MCF 10A (cell line): ENCODE results near the gene MAGED4. TPM values are rescaled to one million over a fixed set of nuclear protein-coding genes. Genes with fewer than 3 reads are reported as not detected.
"Not testable (repeated sequence)": the region's sequence is repeated elsewhere in the genome, so short reads cannot be mapped to it uniquely, and the experiment has no call there.

Experiments
- Bru-seq: library from RNA; stranded (reverse); fragments of 400-500 nt; gene quantifications from one replicate; lab custom pipeline; 2021; lab: Mats Ljungman, UMichigan
- BruChase-seq, 2 experiments: library from RNA; stranded (reverse); fragments of 400-500 nt; gene quantifications; one replicate each; lab custom pipeline; 2021; lab: Mats Ljungman, UMichigan
- BruUV-seq: library from RNA; stranded (reverse); fragments of 400-500 nt; replicated peaks from 2 replicates; lab custom pipeline; 2021; lab: Mats Ljungman, UMichigan
- CTCF ChIA-PET: fragments of 300-600 bp; sonication (Branson Sonifier 250); formaldehyde crosslinking; extraction: SDS; loops from one replicate; lab custom pipeline; 2021; ENCODE audit warnings: antibody characterized with exemption, inconsistent platforms; lab: Yijun Ruan, JAX
- POLR2A ChIA-PET: fragments of 300-600, 350-650 bp; sonication (Branson Sonifier 250); formaldehyde crosslinking; extraction: SDS; loops from one replicate; lab custom pipeline; 2020; ENCODE audit warnings: antibody characterized with exemption, inconsistent platforms; lab: Yijun Ruan, JAX
- DNase-seq: peaks from one replicate; pipeline ENCODE4 v3.0.0-alpha.2; 2018; ENCODE audit not compliant: unreplicated experiment
- H3K27ac Mint-ChIP-seq: one replicate; pipeline ENCODE4 v1.8.0; 2022; ENCODE audit warnings: mild to moderate bottlenecking, low read depth, mixed read lengths; ENCODE audit not compliant: unreplicated experiment
- H3K27me3 Mint-ChIP-seq: one replicate; pipeline ENCODE4 v1.8.0; 2022; ENCODE audit warnings: mixed read lengths; ENCODE audit not compliant: insufficient read depth, unreplicated experiment
- H3K36me3 Mint-ChIP-seq: one replicate; pipeline ENCODE4 v1.8.0; 2022; ENCODE audit warnings: mild to moderate bottlenecking, moderate library complexity, mixed read lengths; ENCODE audit not compliant: insufficient read depth, unreplicated experiment
- H3K4me1 Mint-ChIP-seq: one replicate; pipeline ENCODE4 v1.8.0; 2022; ENCODE audit warnings: mixed read lengths; ENCODE audit not compliant: insufficient read depth, unreplicated experiment
- H3K4me3 Mint-ChIP-seq: one replicate; pipeline ENCODE4 v1.8.0; 2022; ENCODE audit warnings: mild to moderate bottlenecking, moderate library complexity, mixed read lengths; ENCODE audit not compliant: unreplicated experiment
- H3K9me3 Mint-ChIP-seq: one replicate; pipeline ENCODE4 v1.8.0; 2022; ENCODE audit warnings: mixed read lengths; ENCODE audit not compliant: unreplicated experiment
- CTCF ChIP-seq: fragments of 200-600 bp; IDR thresholded peaks from one replicate; pipeline ENCODE4 v1.8.0; 2022; ENCODE audit warnings: antibody characterized with exemption, mild to moderate bottlenecking; ENCODE audit not compliant: unreplicated experiment
- intact Hi-C: fragments of 100-400 bp; cut with micrococcal nuclease; formaldehyde crosslinking; loops from 2 replicates; pipeline ENCODE4 v1.14.1; 2022
- long read RNA-seq: library from polyadenylated mRNA; stranded (forward); transcript quantifications from one replicate; pipeline ENCODE4 v2.0.0, GENCODE V29; 2022
- total RNA-seq: library from RNA; stranded (reverse); gene quantifications from 2 replicates; pipeline ENCODE4 v1.2.3, GENCODE V29; 2022

MAGED4 gene
- total RNA-seq (not detected in 2 replicates), Bru-seq, nascent RNA (not detected), BruChase-seq, experiment 1, labeled RNA remaining after a 6-hour chase (not detected), BruChase-seq, experiment 2, labeled RNA remaining after a 2-hour chase (not detected)
- long read RNA-seq: 0 reads

DNA sequence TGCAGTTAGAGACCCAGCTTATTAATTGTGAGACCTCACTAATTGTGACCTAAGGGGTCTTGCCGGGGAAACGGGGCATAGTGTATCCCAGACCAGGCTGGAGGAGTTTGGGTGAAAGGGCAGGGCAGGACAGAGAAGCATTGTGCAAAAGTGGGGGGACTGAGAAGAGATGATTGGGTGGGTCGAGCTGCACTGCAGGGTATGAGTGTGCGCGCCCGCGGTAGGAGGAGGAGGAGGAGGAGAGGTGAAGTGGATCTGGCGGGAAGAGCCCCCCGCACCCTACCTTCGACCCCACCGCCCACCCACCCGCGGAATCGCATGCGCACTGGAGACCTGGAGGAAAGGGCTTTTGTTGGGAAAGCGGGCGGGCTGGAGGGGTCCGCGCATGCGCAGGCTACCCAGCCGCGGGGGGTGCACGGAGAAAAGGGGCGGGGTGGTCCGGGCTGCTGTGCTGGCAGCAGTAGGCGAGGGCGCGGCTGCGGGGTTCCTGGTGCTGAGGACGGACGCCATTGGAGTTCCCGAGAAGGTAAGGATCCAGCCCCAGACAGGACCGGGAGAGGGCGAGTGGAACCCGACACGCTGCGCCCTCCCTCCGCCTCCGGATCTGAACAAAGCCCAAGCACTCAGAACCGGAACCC, at the start of gene MAGED4:
MAGED4 (plus strand) TSS at position 449 of the 638 bp plus-strand sequence. CDS start 1,035 bp downstream, outside the sequence.
- DNase-seq, POLR2A ChIA-PET, BruUV-seq, H3K27ac Mint-ChIP-seq, H3K4me1 Mint-ChIP-seq, intact Hi-C loops, H3K9me3 Mint-ChIP-seq, CTCF ChIA-PET, H3K27me3 Mint-ChIP-seq, H3K4me3 Mint-ChIP-seq, H3K36me3 Mint-ChIP-seq: not testable (repeated sequence)

GRCh38 chrX:52138830-52139544, 45.7 kb upstream of the MAGED4 start:
- H3K9me3 Mint-ChIP-seq: peaks cover 13% of the 10 kb centered on the region
- intact Hi-C loops: no loop called here
- no peak for TF ChIP-seq CTCF
- no peak overlapping the region for H3K27ac Mint-ChIP-seq
- no peaks in the 10 kb centered on the region for H3K4me1 Mint-ChIP-seq
- peaks cover 24% of the 10 kb centered on the region for H3K27me3 Mint-ChIP-seq
- no peak for DNase-seq
- CTCF ChIA-PET: no interaction called here
- H3K36me3 Mint-ChIP-seq: no peaks in the 10 kb centered on the region
- no peak overlapping the region for H3K4me3 Mint-ChIP-seq
- BruUV-seq: no TSS peak
- POLR2A ChIA-PET: no interaction called here

- POLR2A ChIA-PET: no interaction called here
- H3K36me3 Mint-ChIP-seq: no peaks in the 10 kb centered on the region
- TF ChIP-seq CTCF: no peak
- intact Hi-C loops: no loop called here
- peaks cover 13% of the 10 kb centered on the region for H3K9me3 Mint-ChIP-seq
- no TSS peak for BruUV-seq
- no peaks in the 10 kb centered on the region for H3K4me1 Mint-ChIP-seq
- H3K27me3 Mint-ChIP-seq: peaks cover 24% of the 10 kb centered on the region
- CTCF ChIA-PET: no interaction called here
- DNase-seq: no peak
- no peak overlapping the region for H3K4me3 Mint-ChIP-seq
- H3K27ac Mint-ChIP-seq: no peak overlapping the region
Observed at GRCh38 chrX:52139545-52139895, 45.2 kb upstream of the MAGED4 start.

DNA sequence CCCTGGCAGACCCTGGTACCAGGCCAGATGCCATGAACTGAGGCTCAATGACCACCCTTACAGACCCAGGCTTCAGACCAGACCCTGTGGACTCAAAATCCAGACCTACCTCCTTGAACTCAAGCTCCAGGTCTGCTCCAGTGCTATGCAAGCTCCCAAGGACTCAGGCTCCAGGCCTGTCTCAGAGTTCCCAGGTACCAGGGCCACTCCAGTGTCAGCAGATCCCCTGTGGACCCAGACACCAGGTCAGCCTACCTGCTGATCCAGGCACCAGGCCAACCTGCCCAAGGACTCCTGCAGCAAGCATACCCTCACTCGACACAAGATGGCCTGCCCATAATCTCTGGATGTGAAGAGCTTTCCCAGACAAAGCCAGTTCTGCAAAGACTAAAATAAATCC, 44.7 kb upstream of the MAGED4 start:
- no peaks in the 10 kb centered on the region for H3K36me3 Mint-ChIP-seq

GRCh38 chrX:52150667-52151066, 34.0 kb upstream of the MAGED4 start:
- intact Hi-C loops, POLR2A ChIA-PET, CTCF ChIA-PET, BruUV-seq, H3K4me1 Mint-ChIP-seq, DNase-seq, H3K27ac Mint-ChIP-seq, H3K36me3 Mint-ChIP-seq, H3K4me3 Mint-ChIP-seq: not testable (repeated sequence)
- Mint-ChIP-seq H3K9me3 (peaks cover 24% of the 10 kb centered on the region), H3K27me3 (peaks cover 11% of the 10 kb centered on the region)

More for the DNA sequence above, 44.7 kb upstream of the MAGED4 start:
- DNase-seq: no peak
- Mint-ChIP-seq H3K4me3 (no peak overlapping the region), H3K9me3 (peaks cover 13% of the 10 kb centered on the region), H3K4me1 (no peaks in the 10 kb centered on the region), H3K27ac (no peak overlapping the region), H3K27me3 (peaks cover 24% of the 10 kb centered on the region)
- intact Hi-C loops: no loop called here
- TF ChIP-seq CTCF: no peak
- POLR2A ChIA-PET: no interaction called here
- CTCF ChIA-PET: interaction anchor here (0.6 kb wide), 1 partner anchor 20 kb away, joined by 4 read pairs; no protein-coding TSS in a partner anchor
- no TSS peak for BruUV-seq

DNA sequence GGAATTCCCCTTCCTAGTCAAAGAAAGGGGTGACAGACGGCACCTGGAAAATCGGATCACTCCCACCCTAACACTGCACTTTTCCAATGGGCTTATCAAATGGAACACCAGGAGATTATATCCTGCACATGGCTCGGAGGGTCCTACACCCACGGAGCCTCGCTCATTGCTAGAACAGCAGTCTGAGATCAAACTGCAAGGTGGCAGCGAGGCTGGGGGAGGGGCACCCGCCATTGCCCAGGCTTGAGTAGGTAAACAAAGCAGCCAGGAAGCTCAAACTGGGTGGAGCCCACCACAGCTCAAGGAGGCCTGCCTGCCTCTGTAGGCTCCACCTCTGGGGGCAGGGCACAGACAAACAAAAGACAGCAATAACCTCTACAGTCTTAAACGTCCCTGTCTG, 24.5 kb upstream of the MAGED4 start:
- H3K36me3 Mint-ChIP-seq, intact Hi-C loops, DNase-seq, H3K4me3 Mint-ChIP-seq, H3K4me1 Mint-ChIP-seq, BruUV-seq, CTCF ChIA-PET, POLR2A ChIA-PET, H3K27ac Mint-ChIP-seq: not testable (repeated sequence)
- Mint-ChIP-seq H3K27me3 (peaks cover 20% of the 10 kb centered on the region), H3K9me3 (peaks cover 42% of the 10 kb centered on the region)
